D721Med (cell line): Measurements from ENCODE around the gene UMODL1.

Experiments used
- DNase-seq: peaks from one replicate; pipeline ENCODE4 v3.0.0; 2011; ENCODE audit warnings: low spot score; ENCODE audit not compliant: insufficient read length
- FAIRE-seq: peaks from 2 replicates; lab custom pipeline; 2011; peaks lifted over from hg19 to GRCh38; lab: Jason Lieb, UNC
- TF ChIP-seq, protein P1 (sequence below): IDR thresholded peaks from 2 replicates; pipeline ENCODE4 v1.5.1; 2012; ENCODE audit warnings: mild to moderate bottlenecking, control low read depth; ENCODE audit not compliant: insufficient read depth; ENCODE audit errors: missing control alignments

The UMODL1 gene

DNA sequence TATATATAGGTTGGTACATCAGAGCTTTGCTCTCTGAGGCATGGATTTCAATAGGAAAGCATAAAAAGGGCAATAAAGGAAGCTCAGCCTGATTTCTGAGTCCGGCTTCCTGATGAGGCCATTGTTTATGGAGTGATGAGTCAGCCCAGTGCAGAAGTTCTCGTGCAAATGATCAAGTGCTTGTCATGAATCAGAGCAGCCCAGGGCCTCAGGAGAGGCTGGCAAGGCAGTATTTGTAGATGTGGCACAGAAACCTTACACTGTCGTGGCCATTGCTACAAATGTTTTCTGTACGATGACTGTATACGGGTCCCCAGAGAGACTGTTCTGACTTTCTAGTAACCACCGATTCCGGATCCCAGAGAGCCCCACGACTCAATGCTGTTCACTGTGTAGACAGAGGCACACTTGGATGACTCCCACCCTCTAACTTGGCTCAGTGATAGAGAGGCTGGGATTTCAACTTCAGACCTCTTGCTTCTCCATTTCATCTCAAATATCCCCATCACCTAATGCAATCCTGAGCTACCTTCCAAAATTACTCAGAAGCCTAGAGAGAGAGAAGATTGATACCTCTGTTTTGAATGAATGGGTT, 26.8 kb downstream of the UMODL1 start:
- no peak for FAIRE-seq
- TF ChIP-seq, protein P1, sequence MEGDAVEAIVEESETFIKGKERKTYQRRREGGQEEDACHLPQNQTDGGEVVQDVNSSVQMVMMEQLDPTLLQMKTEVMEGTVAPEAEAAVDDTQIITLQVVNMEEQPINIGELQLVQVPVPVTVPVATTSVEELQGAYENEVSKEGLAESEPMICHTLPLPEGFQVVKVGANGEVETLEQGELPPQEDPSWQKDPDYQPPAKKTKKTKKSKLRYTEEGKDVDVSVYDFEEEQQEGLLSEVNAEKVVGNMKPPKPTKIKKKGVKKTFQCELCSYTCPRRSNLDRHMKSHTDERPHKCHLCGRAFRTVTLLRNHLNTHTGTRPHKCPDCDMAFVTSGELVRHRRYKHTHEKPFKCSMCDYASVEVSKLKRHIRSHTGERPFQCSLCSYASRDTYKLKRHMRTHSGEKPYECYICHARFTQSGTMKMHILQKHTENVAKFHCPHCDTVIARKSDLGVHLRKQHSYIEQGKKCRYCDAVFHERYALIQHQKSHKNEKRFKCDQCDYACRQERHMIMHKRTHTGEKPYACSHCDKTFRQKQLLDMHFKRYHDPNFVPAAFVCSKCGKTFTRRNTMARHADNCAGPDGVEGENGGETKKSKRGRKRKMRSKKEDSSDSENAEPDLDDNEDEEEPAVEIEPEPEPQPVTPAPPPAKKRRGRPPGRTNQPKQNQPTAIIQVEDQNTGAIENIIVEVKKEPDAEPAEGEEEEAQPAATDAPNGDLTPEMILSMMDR: no peak
- DNase-seq: no peak

GRCh38 chr21:42098957-42099505, 27.9 kb downstream of the UMODL1 start:
- FAIRE-seq (no peak), DNase-seq (no peak)
- TF ChIP-seq, protein P1: no peak

DNA sequence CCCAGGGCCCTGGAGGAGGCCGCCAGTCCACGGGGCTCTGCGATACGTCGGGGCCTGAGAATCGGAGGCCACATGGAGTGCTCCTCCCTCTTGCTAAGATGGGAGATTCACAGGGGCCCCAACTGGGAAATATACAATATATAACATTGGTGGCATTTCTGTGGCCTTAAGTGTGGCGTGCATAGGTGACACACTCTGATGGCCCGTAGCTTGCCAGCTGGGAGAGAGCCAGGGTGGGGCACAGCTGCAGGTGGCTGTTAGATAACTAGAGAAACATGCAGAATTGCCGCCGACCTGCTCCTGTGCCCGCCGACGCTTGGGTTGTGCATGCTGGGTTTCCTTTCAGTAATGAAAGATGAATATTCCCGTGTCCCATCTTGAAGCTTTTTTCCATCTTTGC, 30.1 kb downstream of the UMODL1 start:
- TF ChIP-seq, protein P1: no peak
- FAIRE-seq: no peak
- no peak for DNase-seq

- DNase-seq: no peak
- TF ChIP-seq, protein P1: no peak
Observed at GRCh38 chr21:42102076-42102475, 31.0 kb downstream of the UMODL1 start.

DNA sequence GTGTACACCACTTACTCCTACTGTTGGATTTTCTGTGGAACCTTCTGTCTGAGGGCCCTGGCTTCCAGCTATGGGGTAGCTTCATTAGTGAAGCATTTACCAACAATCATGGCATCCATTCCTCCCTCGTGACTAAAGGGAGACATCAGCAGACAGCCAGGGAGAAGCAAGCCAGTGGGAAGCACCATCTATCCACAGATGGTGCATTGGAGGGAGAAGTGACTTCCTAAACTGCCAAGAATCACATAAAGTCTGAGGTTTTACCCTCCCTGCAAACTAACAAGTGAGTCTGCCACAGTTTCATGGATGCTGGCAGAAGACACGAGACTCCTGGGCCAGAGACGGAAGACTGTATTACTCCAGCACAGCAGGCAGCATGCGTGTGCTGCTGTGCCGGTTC, 31.4 kb downstream of the UMODL1 start:
- FAIRE-seq (no peak), DNase-seq (no peak)
- TF ChIP-seq, protein P1: no peak

More at GRCh38 chr21:42102076-42102475, 31.0 kb downstream of the UMODL1 start:
- no peak for FAIRE-seq

DNA sequence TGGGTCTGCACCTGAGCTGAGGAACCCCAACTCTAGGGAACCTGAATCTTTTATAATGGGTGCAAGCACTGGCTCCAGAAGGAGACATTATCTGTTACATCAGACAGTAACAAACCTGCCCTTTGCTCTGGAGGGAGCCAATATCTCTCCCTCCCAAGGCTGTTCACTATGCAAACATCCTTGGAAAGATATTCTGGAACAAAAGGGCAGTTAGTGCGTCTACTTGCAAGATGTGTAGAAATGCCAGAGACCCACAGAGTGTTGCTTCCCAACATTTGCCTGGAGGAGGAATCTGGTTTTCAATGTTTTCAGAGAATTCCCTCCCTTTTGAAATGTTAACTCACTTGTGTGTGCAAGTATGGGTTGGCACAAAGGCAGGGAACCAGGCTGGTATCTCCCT, 31.9 kb downstream of the UMODL1 start:
- TF ChIP-seq, protein P1: no peak
- FAIRE-seq: no peak

DNA sequence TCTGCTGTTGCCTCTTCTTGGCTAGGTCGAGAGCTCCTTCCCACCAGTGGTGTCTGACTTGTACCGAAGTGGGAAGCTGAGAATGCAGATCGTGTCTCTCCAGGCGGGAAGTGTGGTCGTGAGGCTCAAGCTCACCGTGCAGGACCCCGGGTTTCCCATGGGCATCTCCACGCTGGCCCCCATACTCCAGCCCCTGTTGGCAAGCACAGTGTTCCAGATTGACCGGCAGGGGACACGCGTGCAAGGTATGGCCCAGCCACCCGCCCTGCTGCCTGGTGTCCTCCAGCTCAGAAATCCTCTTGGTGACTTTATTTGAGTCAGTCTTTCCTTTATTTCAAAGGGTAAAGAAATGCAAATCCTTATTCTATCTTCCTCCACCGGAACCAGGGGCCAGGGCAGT, 32.7 kb downstream of the UMODL1 start:
- FAIRE-seq: no peak
- TF ChIP-seq, protein P1: no peak
- DNase-seq: no peak

More for the DNA sequence above, 31.9 kb downstream of the UMODL1 start:
- no peak for DNase-seq
